Activated CD4-positive, alpha-beta T cell treated with anti-CD3 and anti-CD28 coated beads, Interleukin-2, amount 50 U/mL, for 48 hours (primary cell): ENCODE measurements around the gene NUP62CL.
"Not testable (repeated sequence)": the region's sequence is repeated elsewhere in the genome, so short reads cannot be mapped to it uniquely, and the experiment has no call there.

Source experiments
- DNase-seq, 2 experiments: peaks; one replicate each; pipeline ENCODE4 v3.0.0-alpha.2; 2020

The NUP62CL gene

GRCh38 chrX:107205770-107206696 lies at the start of gene NUP62CL, which contains the start of gene DNAAF6:
TSS of gene NUP62CL (minus strand) at chrX:107206433. CDS start at chrX:107175146, 31,287 bp downstream.
TSS of gene DNAAF6 (plus strand) at chrX:107206611. CDS start at chrX:107212876, 6,265 bp downstream.
- DNase-seq: peak; percentile 67 to 72

GRCh38 chrX:107228486-107228819 lies 22.2 kb upstream of the NUP62CL start:
- no peak for DNase-seq

GRCh38 chrX:107227780-107228485 lies 21.7 kb upstream of the NUP62CL start:
- DNase-seq: no peak

- DNase-seq: no peak
Observed at GRCh38 chrX:107226757-107227156, 20.5 kb upstream of the NUP62CL start.

GRCh38 chrX:107213477-107213876 lies 7.2 kb upstream of the NUP62CL start:
- DNase-seq: no peak

- no peak for DNase-seq
Observed at GRCh38 chrX:107207943-107208342, 1.7 kb upstream of the NUP62CL start.

- no peak for DNase-seq
Observed at GRCh38 chrX:107207089-107207488, 856 bp upstream of the NUP62CL start.

- no peak for DNase-seq
Observed at GRCh38 chrX:107206697-107207065, 448 bp upstream of the NUP62CL start.

GRCh38 chrX:107204068-107204605 lies 2.1 kb downstream of the NUP62CL start:
- no peak for DNase-seq

- DNase-seq: no peak
Observed at GRCh38 chrX:107199491-107199890, 6.7 kb downstream of the NUP62CL start.

- DNase-seq: not testable (repeated sequence)
Observed at GRCh38 chrX:107198074-107198473, 8.2 kb downstream of the NUP62CL start.

GRCh38 chrX:107197319-107197718 lies 8.9 kb downstream of the NUP62CL start:
- no peak for DNase-seq

- DNase-seq: no peak
Observed at GRCh38 chrX:107171369-107172102, 34.7 kb downstream of the NUP62CL start.

GRCh38 chrX:107168712-107169111 lies 37.5 kb downstream of the NUP62CL start:
- no peak for DNase-seq

GRCh38 chrX:107168257-107168656 lies 38.0 kb downstream of the NUP62CL start:
- no peak for DNase-seq

- DNase-seq: no peak
Observed at GRCh38 chrX:107167163-107167921, 38.9 kb downstream of the NUP62CL start.

- not testable (repeated sequence) for DNase-seq
Observed at GRCh38 chrX:107157618-107158017, 48.6 kb downstream of the NUP62CL start.

GRCh38 chrX:107155621-107156430 lies 50.4 kb downstream of the NUP62CL start:
- not testable (repeated sequence) for DNase-seq

- peak; percentile 5 to 13 for DNase-seq
Observed at GRCh38 chrX:107154787-107155620, 51.2 kb downstream of the NUP62CL start.

GRCh38 chrX:107153005-107153404 lies 53.2 kb downstream of the NUP62CL start:
- DNase-seq: no peak
